ENCODE measurements around the gene ROBO2.

Gene ROBO2

GRCh38 chr3:77599948-77600347 is 560.0 kb downstream of the ROBO2 start:
- H3K4me2 ChIP-seq, result no peak overlapping the region
- H3K9ac ChIP-seq, result no peak overlapping the region
- no peaks in the 10 kb centered on the region for H3K27me3 ChIP-seq
- no peaks in the 10 kb centered on the region for H4K20me1 ChIP-seq
- H3K4me3 ChIP-seq, result no peak overlapping the region
- no peaks in the 10 kb centered on the region for H3K9me3 ChIP-seq
- no peak overlapping the region for H3K27ac ChIP-seq
- H3K36me3 ChIP-seq, result no peaks in the 10 kb centered on the region
- TF ChIP-seq Cebpa-rat (IDR thresholded peaks at IDR 0.05), result no peak
- H3K4me1 ChIP-seq, result no peaks in the 10 kb centered on the region

DNA sequence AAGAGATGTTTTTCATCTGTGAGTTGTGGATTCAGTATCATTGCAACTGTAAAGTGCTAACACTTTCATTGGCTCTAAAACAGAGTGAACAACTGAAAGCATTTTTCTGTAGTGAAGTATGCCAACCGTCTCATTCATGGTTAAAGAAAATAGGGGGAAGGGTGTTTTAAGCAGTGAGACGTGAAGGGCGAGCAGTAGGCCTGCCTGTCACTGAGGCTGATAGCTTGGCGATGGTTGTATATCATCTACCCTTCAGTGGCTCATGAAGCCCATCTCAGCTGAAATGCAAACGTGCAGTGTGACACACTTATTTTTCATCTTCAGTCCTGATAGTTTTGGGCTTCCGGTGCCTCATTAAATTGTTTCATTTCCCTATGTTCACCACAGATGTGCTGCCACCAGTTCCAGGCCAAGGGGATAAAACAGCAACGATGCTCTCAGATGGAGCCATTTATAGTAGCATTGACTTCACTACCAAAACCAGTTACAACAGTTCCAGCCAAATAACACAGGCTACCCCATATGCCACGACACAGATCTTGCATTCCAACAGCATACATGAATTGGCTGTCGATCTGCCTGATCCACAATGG is 562.0 kb downstream of the ROBO2 start:
- no peak for TF ChIP-seq Cebpa-rat (IDR thresholded peaks at IDR 0.05)
- no peaks in the 10 kb centered on the region for H3K27me3 ChIP-seq
- no peaks in the 10 kb centered on the region for H3K4me1 ChIP-seq
- H3K9ac ChIP-seq, result no peak overlapping the region
- no peaks in the 10 kb centered on the region for H3K36me3 ChIP-seq
- H4K20me1 ChIP-seq, result no peaks in the 10 kb centered on the region
- H3K4me3 ChIP-seq, result no peak overlapping the region
- no peaks in the 10 kb centered on the region for H3K9me3 ChIP-seq
- H3K27ac ChIP-seq, result no peak overlapping the region
- no peak overlapping the region for H3K4me2 ChIP-seq

DNA sequence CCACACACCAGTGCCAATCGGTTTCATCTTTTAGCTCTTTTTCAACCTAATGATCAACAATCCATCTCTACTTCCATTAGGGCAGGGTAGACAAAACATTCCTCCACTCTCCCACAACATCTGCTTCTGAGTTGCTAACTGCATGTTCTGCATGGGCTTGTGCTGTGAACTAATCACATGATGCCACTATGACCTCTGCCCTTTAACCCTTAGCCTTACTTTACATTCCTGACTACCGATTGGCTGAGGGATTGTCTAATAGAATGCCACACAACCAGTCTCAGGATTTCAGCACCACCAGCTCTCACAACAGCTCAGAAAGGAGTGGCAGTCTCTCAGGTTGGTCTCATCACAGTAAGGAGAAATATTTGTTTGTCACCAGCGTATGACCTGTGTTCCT is 562.8 kb downstream of the ROBO2 start:
- TF ChIP-seq Cebpa-rat (IDR thresholded peaks at IDR 0.05), result no peak

DNA sequence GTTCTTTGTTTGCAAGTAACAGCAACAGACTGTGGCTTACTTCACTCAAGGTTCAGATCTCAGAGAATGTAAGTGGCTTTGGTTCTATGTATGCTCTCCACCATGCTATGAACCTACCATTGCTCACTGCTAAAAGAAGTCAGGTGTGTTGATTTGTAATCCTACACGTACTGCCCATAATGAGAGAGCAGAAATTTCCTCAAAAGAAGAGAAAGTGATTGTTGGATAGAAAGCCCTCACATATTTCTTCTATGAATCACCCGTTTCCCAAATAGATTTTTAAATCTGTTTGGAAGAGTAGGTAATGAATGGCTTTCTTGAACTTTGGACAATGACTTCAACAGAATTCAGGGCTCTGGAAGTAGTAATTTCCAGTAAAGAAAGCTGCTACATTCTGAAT is 565.4 kb downstream of the ROBO2 start:
- Histone ChIP-seq H3K9me3 (no peaks in the 10 kb centered on the region), H3K36me3 (no peaks in the 10 kb centered on the region), H3K4me2 (no peak overlapping the region), H3K4me3 (no peak overlapping the region), H3K4me1 (no peaks in the 10 kb centered on the region), H4K20me1 (no peaks in the 10 kb centered on the region), H3K27ac (no peak overlapping the region), H3K27me3 (no peaks in the 10 kb centered on the region), H3K9ac (no peak overlapping the region)
- no peak for TF ChIP-seq Cebpa-rat (IDR thresholded peaks at IDR 0.05)

More for the DNA sequence above, 562.8 kb downstream of the ROBO2 start:
- Histone ChIP-seq H3K27ac (no peak overlapping the region), H3K36me3 (no peaks in the 10 kb centered on the region), H3K9ac (no peak overlapping the region), H3K4me3 (no peak overlapping the region), H3K4me2 (no peak overlapping the region), H4K20me1 (no peaks in the 10 kb centered on the region), H3K27me3 (no peaks in the 10 kb centered on the region), H3K4me1 (no peaks in the 10 kb centered on the region), H3K9me3 (no peaks in the 10 kb centered on the region)

DNA sequence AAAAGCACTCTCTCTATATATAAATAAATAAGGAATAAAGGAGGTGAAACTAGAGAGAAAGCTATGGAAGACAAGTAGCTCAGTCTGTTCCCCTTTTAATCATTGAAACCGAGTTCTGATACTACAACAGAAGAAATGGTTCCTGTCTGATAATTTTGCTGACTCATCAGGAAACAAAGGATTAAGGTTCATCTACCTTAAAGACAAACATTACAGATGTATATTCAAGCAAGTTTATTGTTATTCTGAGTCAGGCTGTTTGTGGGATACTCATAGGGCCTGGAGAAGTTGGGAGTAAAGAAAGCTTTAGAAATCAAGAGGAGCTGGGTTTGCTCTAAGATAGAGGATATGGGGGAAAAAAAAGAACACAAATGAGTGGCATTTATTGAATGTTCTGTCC is 566.0 kb downstream of the ROBO2 start:
- TF ChIP-seq Cebpa-rat (IDR thresholded peaks at IDR 0.05), result no peak
- no peaks in the 10 kb centered on the region for H3K27me3 ChIP-seq
- H3K4me1 ChIP-seq, result no peaks in the 10 kb centered on the region
- H3K4me2 ChIP-seq, result no peak overlapping the region
- no peaks in the 10 kb centered on the region for H3K9me3 ChIP-seq
- no peak overlapping the region for H3K9ac ChIP-seq
- no peaks in the 10 kb centered on the region for H3K36me3 ChIP-seq
- no peak overlapping the region for H3K4me3 ChIP-seq
- H3K27ac ChIP-seq, result no peak overlapping the region
- no peaks in the 10 kb centered on the region for H4K20me1 ChIP-seq

GRCh38 chr3:77606372-77606771 is 566.5 kb downstream of the ROBO2 start:
- Histone ChIP-seq H3K9me3 (no peaks in the 10 kb centered on the region), H4K20me1 (no peaks in the 10 kb centered on the region), H3K4me3 (no peak overlapping the region), H3K4me1 (no peaks in the 10 kb centered on the region), H3K4me2 (no peak overlapping the region), H3K27ac (no peak overlapping the region), H3K9ac (no peak overlapping the region), H3K36me3 (no peaks in the 10 kb centered on the region), H3K27me3 (no peaks in the 10 kb centered on the region)
- no peak for TF ChIP-seq Cebpa-rat (IDR thresholded peaks at IDR 0.05)

- Histone ChIP-seq H3K36me3 (no peaks in the 10 kb centered on the region), H3K9ac (no peak overlapping the region), H3K27ac (no peak overlapping the region), H3K4me1 (no peaks in the 10 kb centered on the region), H3K27me3 (no peaks in the 10 kb centered on the region), H4K20me1 (no peaks in the 10 kb centered on the region), H3K4me3 (no peak overlapping the region), H3K4me2 (no peak overlapping the region), H3K9me3 (no peaks in the 10 kb centered on the region)
- no peak for TF ChIP-seq Cebpa-rat (IDR thresholded peaks at IDR 0.05)
These were observed 578.8 kb downstream of the ROBO2 start for GRCh38 chr3:77618686-77619085.

DNA sequence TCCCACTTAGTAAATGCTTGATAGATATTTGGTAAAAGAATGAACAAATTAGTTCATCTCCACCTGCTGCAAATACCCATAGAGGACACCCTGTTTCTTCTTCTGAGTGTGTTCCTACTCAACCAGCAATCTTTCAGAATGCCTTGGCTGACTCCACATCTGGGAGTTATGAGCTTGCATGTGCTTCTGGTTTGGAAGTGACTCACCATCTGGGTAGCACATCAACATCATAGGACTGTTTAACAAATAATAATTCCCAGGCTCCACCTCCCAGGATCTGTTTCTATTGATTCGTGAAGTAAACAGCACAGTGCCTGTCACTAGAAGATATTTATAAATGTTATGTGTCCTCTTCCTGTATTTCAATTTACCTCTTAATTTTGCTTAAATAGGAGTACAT is 580.1 kb downstream of the ROBO2 start:
- H3K27ac ChIP-seq, result no peak overlapping the region
- H3K9ac ChIP-seq, result no peak overlapping the region
- H4K20me1 ChIP-seq, result no peaks in the 10 kb centered on the region
- H3K4me3 ChIP-seq, result no peak overlapping the region
- H3K27me3 ChIP-seq, result no peaks in the 10 kb centered on the region
- no peak overlapping the region for H3K4me2 ChIP-seq
- no peaks in the 10 kb centered on the region for H3K36me3 ChIP-seq
- no peak for TF ChIP-seq Cebpa-rat (IDR thresholded peaks at IDR 0.05)
- H3K4me1 ChIP-seq, result no peaks in the 10 kb centered on the region
- H3K9me3 ChIP-seq, result no peaks in the 10 kb centered on the region

DNA sequence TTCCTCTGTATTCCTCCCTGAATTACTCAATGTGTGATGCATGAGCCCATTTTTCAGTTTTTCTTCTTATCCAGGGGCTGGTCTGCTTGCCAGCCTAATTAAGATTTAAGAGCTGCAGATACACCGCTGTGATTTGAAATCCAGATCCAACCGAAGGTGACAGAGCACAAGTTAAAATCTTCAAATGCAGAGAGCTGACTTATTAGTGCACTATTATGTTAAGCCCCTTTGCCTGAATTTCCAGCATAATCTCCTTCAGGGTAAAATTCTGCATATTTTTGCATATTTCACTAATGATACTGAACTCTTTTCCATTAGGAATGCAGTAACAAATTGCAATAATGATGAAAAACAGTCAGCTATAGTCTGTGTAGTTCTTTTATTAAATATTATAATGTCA is 583.6 kb downstream of the ROBO2 start:
- H3K4me2 ChIP-seq, result no peak overlapping the region
- no peak overlapping the region for H3K4me3 ChIP-seq
- H3K4me1 ChIP-seq, result no peaks in the 10 kb centered on the region
- no peaks in the 10 kb centered on the region for H4K20me1 ChIP-seq
- no peak for TF ChIP-seq Cebpa-rat (IDR thresholded peaks at IDR 0.05)
- no peaks in the 10 kb centered on the region for H3K36me3 ChIP-seq
- no peak overlapping the region for H3K27ac ChIP-seq
- H3K27me3 ChIP-seq, result no peaks in the 10 kb centered on the region
- no peaks in the 10 kb centered on the region for H3K9me3 ChIP-seq
- no peak overlapping the region for H3K9ac ChIP-seq

- Histone ChIP-seq H3K9ac (no peak overlapping the region), H3K4me2 (no peak overlapping the region)
These were observed 586.3 kb downstream of the ROBO2 start for GRCh38 chr3:77626157-77626556.

GRCh38 chr3:77648214-77648613 is 608.3 kb downstream of the ROBO2 start:
- H4K20me1 ChIP-seq, result no peaks in the 10 kb centered on the region
- H3K9ac ChIP-seq, result no peak overlapping the region
- no peaks in the 10 kb centered on the region for H3K36me3 ChIP-seq
- TF ChIP-seq Cebpa-rat (IDR thresholded peaks at IDR 0.05), result no peak
- no peak overlapping the region for H3K27ac ChIP-seq
- no peaks in the 10 kb centered on the region for H3K9me3 ChIP-seq
- H3K4me2 ChIP-seq, result no peak overlapping the region
- H3K4me3 ChIP-seq, result no peak overlapping the region
- no peaks in the 10 kb centered on the region for H3K27me3 ChIP-seq
- no peaks in the 10 kb centered on the region for H3K4me1 ChIP-seq

More at GRCh38 chr3:77626157-77626556, 586.3 kb downstream of the ROBO2 start:
- Histone ChIP-seq H3K4me1 (no peaks in the 10 kb centered on the region), H4K20me1 (no peaks in the 10 kb centered on the region), H3K36me3 (no peaks in the 10 kb centered on the region), H3K27ac (no peak overlapping the region), H3K9me3 (no peaks in the 10 kb centered on the region), H3K27me3 (no peaks in the 10 kb centered on the region), H3K4me3 (no peak overlapping the region)
- TF ChIP-seq Cebpa-rat (IDR thresholded peaks at IDR 0.05), result no peak
